ENCODE results near the gene MSL3B.

Gene MSL3B

GRCh38 chr2:233815861-233816260, 52.3 kb downstream of the MSL3B start:
- DNase-seq: no peak
